Left ventricle myocardium superior (tissue), 1 donor: Measurements from ENCODE around the gene SURF1. TPM values are rescaled to one million over a fixed set of nuclear protein-coding genes. Genes with fewer than 3 reads are reported as not detected.

Experiments
- ATAC-seq: fragments of 200-7000 bp; cut with Tn5 transposase; one replicate; pipeline ENCODE4 v1.9.1; 2020; ENCODE audit warnings: mild to moderate bottlenecking, moderate library complexity
- DNase-seq: peaks from one replicate; pipeline ENCODE4 v3.0.0-alpha.2; 2020
- intact Hi-C: fragments of 100-400 bp; cut with micrococcal nuclease; formaldehyde crosslinking; loops from one replicate; pipeline ENCODE4 v1.11.0; 2022
- total RNA-seq: library from RNA; stranded (reverse); fragmentation: NEBNext Ultra II Directional; extraction: Animal tissue kit (Norgen Biotek cat#: 25700); gene quantifications from one replicate; pipeline ENCODE4 v1.2.1, GENCODE V29; 2021
- donor health status: DM: no; HTN: yes; CAD: no; lungs with severe emphysema.

The SURF1 gene
- total RNA-seq, 1 donor from 2014 or later = 64.3 TPM

DNA sequence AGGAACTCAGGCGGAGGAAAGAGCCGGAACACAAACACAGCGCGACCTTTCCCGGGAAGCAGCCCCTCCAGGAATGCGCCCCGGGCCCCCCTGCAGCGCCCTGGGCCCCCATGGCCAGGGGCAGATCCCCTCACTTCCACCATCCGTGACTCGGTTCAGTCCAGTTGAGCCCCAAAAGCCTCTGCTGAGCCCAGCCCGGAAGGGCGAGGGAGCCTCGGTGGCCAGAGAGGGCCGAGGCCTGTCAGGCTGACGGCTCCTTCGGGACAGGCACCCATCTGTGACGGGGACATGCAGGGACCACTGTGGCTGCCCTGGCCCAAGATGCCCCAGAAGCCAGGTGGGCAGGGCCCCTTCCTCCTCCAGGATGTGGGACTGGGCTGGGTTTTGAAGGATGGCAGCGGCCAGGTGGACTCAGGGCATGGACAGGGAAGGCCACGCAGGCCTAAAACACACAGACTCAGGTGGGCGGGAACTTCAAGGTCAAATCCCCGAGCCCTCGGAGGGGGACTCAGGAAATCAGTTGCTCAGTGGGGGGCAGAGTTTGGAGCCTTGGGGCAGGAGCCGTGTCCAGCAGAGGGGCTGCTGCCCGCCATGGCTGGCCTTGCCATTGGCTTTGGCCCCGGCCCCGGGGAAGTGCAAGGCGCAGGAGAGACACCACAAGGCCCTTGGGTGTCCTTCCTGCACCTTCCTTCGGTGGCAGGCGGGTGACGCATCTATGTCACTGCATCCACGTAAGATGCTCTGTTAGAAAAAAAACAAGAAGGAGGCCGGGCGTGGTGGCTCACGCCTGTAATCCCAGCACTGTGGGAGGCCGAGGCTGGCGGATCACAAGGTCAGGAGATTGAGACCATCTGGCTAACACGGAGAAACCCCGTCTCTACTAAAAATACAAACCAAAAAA is 51.6 kb downstream of the SURF1 start:
- no peak for DNase-seq
- no peak for ATAC-seq
- intact Hi-C loops = no loop called here

DNA sequence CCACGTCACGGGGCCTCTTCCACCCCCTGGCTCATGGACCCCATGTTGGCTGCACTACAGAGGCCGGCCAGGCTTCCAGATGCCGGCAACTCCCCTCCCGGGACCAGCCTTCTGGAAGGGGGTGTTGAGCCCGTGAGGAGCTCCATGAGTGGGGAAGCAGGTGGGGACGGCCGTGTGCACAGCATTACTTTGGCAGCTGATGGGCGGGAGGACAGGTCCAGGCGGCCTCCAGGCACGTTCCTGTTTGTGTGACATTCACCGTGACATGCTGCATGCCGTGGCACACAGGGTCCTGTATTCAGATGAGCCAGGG is 52.2 kb downstream of the SURF1 start:
- ATAC-seq (no peak), DNase-seq (no peak)
- intact Hi-C loops = no loop called here

DNA sequence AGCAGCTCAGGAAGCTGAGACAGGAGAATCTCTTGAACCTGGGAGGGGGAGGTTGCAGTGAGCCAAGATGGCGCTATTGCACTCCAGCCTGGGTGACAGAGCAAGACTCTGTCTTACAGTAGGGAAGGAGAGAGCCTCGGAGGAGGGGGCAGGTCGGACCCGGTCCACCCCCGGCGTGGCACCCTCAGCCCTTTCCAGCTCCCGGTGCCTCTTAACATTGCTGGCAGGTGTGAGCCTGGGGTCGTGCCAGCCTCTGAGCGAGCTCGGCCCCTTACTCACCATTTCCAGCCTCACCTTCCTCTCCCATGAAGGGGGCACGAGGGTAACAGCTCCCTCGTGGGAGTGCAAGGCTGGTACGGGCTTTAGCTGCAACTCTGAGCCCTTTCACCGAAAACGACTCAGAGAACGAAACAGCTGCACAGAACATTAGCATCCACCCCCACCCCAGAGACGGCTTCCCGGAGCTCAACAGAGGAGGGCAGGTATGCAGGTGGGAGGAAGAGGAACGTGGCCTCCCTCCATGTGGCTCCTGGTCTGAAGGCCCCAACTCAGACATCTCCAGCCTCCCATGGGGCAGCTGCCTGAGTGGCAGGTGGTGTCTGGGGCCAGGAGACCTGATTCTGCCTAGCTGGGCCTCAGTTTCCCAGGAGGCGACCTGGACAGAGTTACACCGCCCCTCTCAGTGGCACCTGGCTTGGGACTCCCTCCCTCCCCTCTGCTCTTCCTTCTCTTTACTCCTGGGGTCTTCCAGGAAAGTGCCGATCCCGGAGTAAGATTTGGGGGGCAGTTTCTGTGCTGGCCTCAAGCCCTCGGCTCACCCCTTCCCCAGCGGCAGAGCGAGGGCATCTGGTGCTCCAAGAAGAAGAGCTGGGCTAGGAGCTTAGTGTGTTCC is 52.8 kb downstream of the SURF1 start:
- no peak for DNase-seq
- ATAC-seq = no peak
- intact Hi-C loops = no loop called here

Other genes with a start within 250 kb of the SURF1 start
- gene RALGDS, start 235.2 kb downstream of the SURF1 start, total RNA-seq = 33.1 TPM
- 6.2 TPM for gene GBGT1, start 192.6 kb downstream of the SURF1 start, total RNA-seq
- gene OBP2B, start 147.2 kb downstream of the SURF1 start, total RNA-seq = not detected
- gene ABO, start 81.3 kb downstream of the SURF1 start, total RNA-seq = 1.7 TPM
- 11.9 TPM for gene SURF6, start 20.3 kb downstream of the SURF1 start, total RNA-seq
- 21.5 TPM for gene MED22, start 8.4 kb downstream of the SURF1 start, total RNA-seq
- gene RPL7A, start 8.3 kb downstream of the SURF1 start, total RNA-seq = 898 TPM
- gene SURF2, start 63 bp upstream of the SURF1 start, total RNA-seq = 14.5 TPM
- gene SURF4, start 19.6 kb upstream of the SURF1 start, total RNA-seq = 66.5 TPM
- gene STKLD1, start 19.9 kb upstream of the SURF1 start, total RNA-seq = 0.17 TPM
- 18.7 TPM for gene REXO4, start 61.5 kb upstream of the SURF1 start, total RNA-seq
- gene ADAMTS13, start 65.9 kb upstream of the SURF1 start, total RNA-seq = 3.1 TPM
- 11.8 TPM for gene CACFD1, start 103.5 kb upstream of the SURF1 start, total RNA-seq
- gene SLC2A6, start 122.6 kb upstream of the SURF1 start, total RNA-seq = 2.4 TPM
- gene MYMK, start 168.5 kb upstream of the SURF1 start, total RNA-seq = not detected
- 5.1 TPM for gene ADAMTSL2, start 178.2 kb upstream of the SURF1 start, total RNA-seq